Measurements from ENCODE around the gene RNU6-9. TPM values are rescaled to one million over a fixed set of nuclear protein-coding genes. Genes with fewer than 3 reads are reported as not detected.
A peak's percentile ranks its signal among the peaks of the same experiment; 100 is the strongest.

RNU6-9 gene
- polyA plus RNA-seq, 3 donors from 2014 or later, result not detected

- H3K27ac Mint-ChIP-seq, result no peak overlapping the region
- no peaks in the 10 kb centered on the region for H3K36me3 Mint-ChIP-seq
- H3K27me3 Mint-ChIP-seq (ENCODE audit: low read depth in 3 of 3), result peaks cover 0 to 2% (median 0%) of the 10 kb centered on the region in 3 donors
- no peak overlapping the region for H3K4me3 Mint-ChIP-seq
- no peaks in the 10 kb centered on the region for H3K9me3 Mint-ChIP-seq
- no peak for DNase-seq
- H3K4me1 Mint-ChIP-seq, result peaks cover 0 to 3% of the 10 kb centered on the region in 2 donors
These were observed 8.7 kb downstream of the RNU6-9 start for GRCh38 chr19:902093-902370.

GRCh38 chr19:902446-903226 is 9.4 kb downstream of the RNU6-9 start:
- Mint-ChIP-seq H3K4me1 (peaks cover 0 to 5% of the 10 kb centered on the region in 2 donors), H3K36me3 (no peaks in the 10 kb centered on the region), H3K27me3 (ENCODE audit: low read depth in 3 of 3) (peaks cover 0 to 2% (median 0%) of the 10 kb centered on the region in 3 donors), H3K9me3 (no peaks in the 10 kb centered on the region), H3K27ac (peak overlapping the region in 2 of 6 donors; percentile 17 to 50), H3K4me3 (no peak overlapping the region)
- no peak for DNase-seq

GRCh38 chr19:903266-903797 is 10.0 kb downstream of the RNU6-9 start:
- Mint-ChIP-seq H3K36me3 (no peaks in the 10 kb centered on the region), H3K4me1 (peaks cover under 1 to 5% of the 10 kb centered on the region in 2 donors), H3K4me3 (no peak overlapping the region), H3K27ac (no peak overlapping the region), H3K27me3 (ENCODE audit: low read depth in 3 of 3) (peaks cover 0 to 2% (median 0%) of the 10 kb centered on the region in 3 donors), H3K9me3 (no peaks in the 10 kb centered on the region)
- no peak for DNase-seq

- H3K4me3 Mint-ChIP-seq, result no peak overlapping the region
- H3K36me3 Mint-ChIP-seq, result no peaks in the 10 kb centered on the region
- H3K4me1 Mint-ChIP-seq, result peaks cover 13 to 17% of the 10 kb centered on the region in 2 donors
- DNase-seq, result no peak
- no peak overlapping the region for H3K27ac Mint-ChIP-seq
- H3K27me3 Mint-ChIP-seq (ENCODE audit: low read depth in 3 of 3), result peaks cover 0 to 4% (median 2%) of the 10 kb centered on the region in 3 donors
- H3K9me3 Mint-ChIP-seq, result no peaks in the 10 kb centered on the region
These were observed 11.3 kb downstream of the RNU6-9 start for GRCh38 chr19:904545-904944.

GRCh38 chr19:906480-906879 is 13.2 kb downstream of the RNU6-9 start:
- Mint-ChIP-seq H3K4me1 (peaks cover 25 to 29% of the 10 kb centered on the region in 2 donors), H3K36me3 (no peaks in the 10 kb centered on the region), H3K9me3 (no peaks in the 10 kb centered on the region), H3K27ac (peak overlapping the region in 4 of 6 donors; percentile 23 to 82 (median 40)), H3K4me3 (no peak overlapping the region), H3K27me3 (ENCODE audit: low read depth in 3 of 3) (peaks cover 0 to 13% (median 2%) of the 10 kb centered on the region in 3 donors)
- DNase-seq, result no peak

GRCh38 chr19:907183-907853 is 14.0 kb downstream of the RNU6-9 start:
- no peaks in the 10 kb centered on the region for H3K36me3 Mint-ChIP-seq
- H3K27me3 Mint-ChIP-seq (ENCODE audit: low read depth in 3 of 3), result peaks cover 0 to 13% (median 2%) of the 10 kb centered on the region in 3 donors
- H3K9me3 Mint-ChIP-seq, result no peaks in the 10 kb centered on the region
- peaks cover 25 to 29% of the 10 kb centered on the region in 2 donors for H3K4me1 Mint-ChIP-seq
- DNase-seq, result no peak
- no peak overlapping the region for H3K4me3 Mint-ChIP-seq
- H3K27ac Mint-ChIP-seq, result peak overlapping the region in 5 of 6 donors; percentile 17 to 96 (median 40)

- no peak for DNase-seq
- H3K27ac Mint-ChIP-seq, result peak overlapping the region; percentile 68 to 91 (median 88)
- H3K9me3 Mint-ChIP-seq, result no peaks in the 10 kb centered on the region
- H3K4me3 Mint-ChIP-seq, result peak overlapping the region; percentile 75 to 82 (median 77)
- H3K27me3 Mint-ChIP-seq (ENCODE audit: low read depth in 3 of 3), result peaks cover 5 to 29% (median 13%) of the 10 kb centered on the region in 3 donors
- peaks cover 0 to 4% (median 0%) of the 10 kb centered on the region in 3 donors for H3K36me3 Mint-ChIP-seq
- peaks cover 25 to 31% of the 10 kb centered on the region in 2 donors for H3K4me1 Mint-ChIP-seq
These were observed 18.1 kb downstream of the RNU6-9 start for GRCh38 chr19:911197-912033.

- Mint-ChIP-seq H3K4me3 (peak overlapping the region in 4 of 5 donors; percentile 68 to 88 (median 82)), H3K4me1 (peaks cover 25 to 29% of the 10 kb centered on the region in 2 donors), H3K27me3 (ENCODE audit: low read depth in 3 of 3) (peaks cover 6 to 33% (median 15%) of the 10 kb centered on the region in 3 donors), H3K9me3 (no peaks in the 10 kb centered on the region), H3K36me3 (peaks cover 0 to 4% (median 0%) of the 10 kb centered on the region in 3 donors), H3K27ac (peak overlapping the region in 2 of 6 donors; percentile 29 to 49)
- peak in 1 of 3 donors; percentile 29 for DNase-seq
These were observed 19.1 kb downstream of the RNU6-9 start for GRCh38 chr19:912181-913079.

GRCh38 chr19:913080-913748 is 19.9 kb downstream of the RNU6-9 start, which contains the start of gene R3HDM4:
TSS of gene R3HDM4 (minus strand) at chr19:913219. CDS start at chr19:913157, 62 bp downstream.
- DNase-seq, result peak; percentile 80 to 81 (median 81)
- Mint-ChIP-seq H3K27ac (peak within 1 kb of the TSS; percentile 82 to 94 (median 87)), H3K27me3 (ENCODE audit: low read depth in 3 of 3) (peaks cover 8 to 36% (median 17%) of the 10 kb centered on the region in 3 donors), H3K4me1 (peaks cover 25 to 28% of the 10 kb centered on the region in 2 donors), H3K36me3 (peaks cover 0 to 4% (median 0%) of the 10 kb centered on the region in 3 donors), H3K9me3 (no peaks in the 10 kb centered on the region), H3K4me3 (peak within 1 kb of the TSS; percentile 82 to 88 (median 85))

GRCh38 chr19:916645-917322 is 23.5 kb downstream of the RNU6-9 start:
- DNase-seq, result no peak
- Mint-ChIP-seq H3K4me3 (no peak overlapping the region), H3K4me1 (peaks cover 9 to 13% of the 10 kb centered on the region in 2 donors), H3K27ac (no peak overlapping the region), H3K27me3 (ENCODE audit: low read depth in 3 of 3) (peaks cover 11 to 37% (median 20%) of the 10 kb centered on the region in 3 donors), H3K36me3 (peaks cover 0 to 4% (median 0%) of the 10 kb centered on the region in 3 donors), H3K9me3 (no peaks in the 10 kb centered on the region)

- H3K9me3 Mint-ChIP-seq, result no peaks in the 10 kb centered on the region
- peak within 1 kb of the TSS in 3 of 5 donors; percentile 13 to 49 (median 44) for H3K4me3 Mint-ChIP-seq
- no peak within 1 kb of the TSS for H3K27ac Mint-ChIP-seq
- peaks cover 11 to 39% (median 20%) of the 10 kb centered on the region in 3 donors for H3K27me3 Mint-ChIP-seq (ENCODE audit: low read depth in 3 of 3)
- DNase-seq, result peak; percentile 39 to 46 (median 45)
- H3K36me3 Mint-ChIP-seq, result peaks cover 0 to 4% (median 0%) of the 10 kb centered on the region in 3 donors
- H3K4me1 Mint-ChIP-seq, result peaks cover 12 to 16% of the 10 kb centered on the region in 2 donors
These were observed 24.3 kb downstream of the RNU6-9 start, which contains the start of gene KISS1R for GRCh38 chr19:917323-918151. TSS of gene KISS1R (plus strand) at chr19:917333. CDS start at chr19:917503, 170 bp downstream.

Measured in immature natural killer cell (primary cell).